Measurements from ENCODE around the gene SDR39U1. TPM values are rescaled to one million over a fixed set of nuclear protein-coding genes. Genes with fewer than 3 reads are reported as not detected.

Gene SDR39U1
- total RNA-seq, 5 donors from 2014 or later (not counting 1 experiment from before 2014, with no cell fraction given) = 79.6 to 154 (median 109) TPM

DNA sequence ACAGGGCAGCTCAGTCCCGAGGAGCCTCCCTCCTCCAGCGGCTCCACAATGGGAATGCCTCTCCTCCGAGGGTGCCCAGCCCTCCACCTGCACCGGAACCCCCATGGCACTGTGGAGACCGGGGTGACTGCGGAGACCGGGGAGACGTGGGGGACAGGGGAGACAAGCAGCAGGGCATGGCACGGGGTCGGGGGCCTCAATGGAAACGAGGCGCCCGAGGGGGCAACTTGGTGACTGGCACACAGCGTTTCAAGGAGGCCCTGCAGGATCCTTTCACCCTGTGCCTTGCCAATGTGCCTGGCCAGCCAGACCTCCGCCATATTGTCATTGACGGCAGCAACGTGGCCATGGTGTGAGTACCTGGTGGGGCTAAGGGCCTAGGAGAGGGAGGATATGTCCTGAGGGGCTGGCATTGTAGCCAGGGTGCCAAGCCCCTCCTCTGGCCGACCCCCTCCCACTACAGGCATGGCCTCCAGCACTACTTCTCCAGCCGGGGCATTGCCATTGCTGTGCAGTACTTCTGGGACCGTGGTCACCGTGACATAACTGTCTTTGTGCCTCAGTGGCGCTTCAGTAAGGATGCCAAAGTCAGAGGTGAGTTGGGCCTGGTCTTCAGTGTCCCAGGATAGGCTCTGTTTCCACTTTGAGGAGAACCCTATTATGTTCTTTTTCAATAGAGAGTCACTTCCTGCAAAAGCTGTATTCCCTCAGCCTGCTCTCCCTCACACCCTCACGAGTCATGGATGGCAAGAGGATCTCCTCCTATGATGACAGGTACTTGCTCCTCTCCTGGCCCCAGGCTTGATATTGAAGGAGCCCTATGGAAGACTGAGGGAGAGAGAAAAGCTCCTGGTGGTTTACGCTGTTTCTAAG, 10.1 kb downstream of the SDR39U1 start:
- H3K36me3 Mint-ChIP-seq = peaks cover 42% of the 10 kb centered on the region
- peak overlapping the region; percentile 98 for H3K27ac ChIP-seq (ENCODE audit: low read length)
- H3K9me3 Mint-ChIP-seq = no peaks in the 10 kb centered on the region
- H3K4me1 Mint-ChIP-seq = peaks cover 48 to 70% (median 57%) of the 10 kb centered on the region in 3 donors
- peaks cover 26 to 60% of the 10 kb centered on the region in 2 experiments for H3K4me1 ChIP-seq (ENCODE audit: control insufficient read depth in 1 of 2, extremely low read depth in 1 of 2, insufficient read depth in 2 of 2, low read length in 2 of 2)
- H3K27ac Mint-ChIP-seq = no peak overlapping the region
- ChIA-PET CTCF (interaction anchor here (0.5 to 3.5 kb wide), 35 partner anchors 8 to 1425 kb away, joined by 3 to 66 read pairs (median 5); partner anchors contain the start of genes SDR39U1 (in 2 of the 2), CHMP4A (in 1 of the 2), CIDEB (in 1 of the 2) and DCAF11 (in 1 of the 2)), POLR2A (interaction anchor here (0.7 to 3.0 kb wide), 5 partner anchors 9 to 190 kb away, joined by 3 to 27 read pairs (median 8); partner anchors contain the start of genes SDR39U1 (in 2 of the 2) and TINF2 (in 1 of the 2))
- no peaks in the 10 kb centered on the region for H3K27me3 ChIP-seq (replicated peaks in 1 of 2; ENCODE audit: control insufficient read depth in 2 of 2, extremely low read depth in 1 of 2, insufficient read depth in 2 of 2, low read length in 1 of 2)
- no peak overlapping the region for H3K4me3 ChIP-seq (ENCODE audit: control insufficient read depth in 1 of 2, extremely low read depth in 1 of 2, low read length in 1 of 2)
- 96% methylated on average over 18 of the region's 24 CpGs for WGBS (ENCODE audit: insufficient coverage)
- peak in 1 of 35 experiments; percentile 12 for DNase-seq
- no peaks in the 10 kb centered on the region for H3K9me3 ChIP-seq
- H3K4me3 Mint-ChIP-seq = peak overlapping the region in 1 of 3 donors; percentile 82
- ATAC-seq (replicated peaks in 1 of 4) = no peak
- H3K27me3 Mint-ChIP-seq = no peaks in the 10 kb centered on the region
- peaks cover 12 to 52% of the 10 kb centered on the region in 2 donors for H3K36me3 ChIP-seq (ENCODE audit: control insufficient read depth in 2 of 2, extremely low read depth in 1 of 2, insufficient read depth in 1 of 2, low read length in 1 of 2)

DNA sequence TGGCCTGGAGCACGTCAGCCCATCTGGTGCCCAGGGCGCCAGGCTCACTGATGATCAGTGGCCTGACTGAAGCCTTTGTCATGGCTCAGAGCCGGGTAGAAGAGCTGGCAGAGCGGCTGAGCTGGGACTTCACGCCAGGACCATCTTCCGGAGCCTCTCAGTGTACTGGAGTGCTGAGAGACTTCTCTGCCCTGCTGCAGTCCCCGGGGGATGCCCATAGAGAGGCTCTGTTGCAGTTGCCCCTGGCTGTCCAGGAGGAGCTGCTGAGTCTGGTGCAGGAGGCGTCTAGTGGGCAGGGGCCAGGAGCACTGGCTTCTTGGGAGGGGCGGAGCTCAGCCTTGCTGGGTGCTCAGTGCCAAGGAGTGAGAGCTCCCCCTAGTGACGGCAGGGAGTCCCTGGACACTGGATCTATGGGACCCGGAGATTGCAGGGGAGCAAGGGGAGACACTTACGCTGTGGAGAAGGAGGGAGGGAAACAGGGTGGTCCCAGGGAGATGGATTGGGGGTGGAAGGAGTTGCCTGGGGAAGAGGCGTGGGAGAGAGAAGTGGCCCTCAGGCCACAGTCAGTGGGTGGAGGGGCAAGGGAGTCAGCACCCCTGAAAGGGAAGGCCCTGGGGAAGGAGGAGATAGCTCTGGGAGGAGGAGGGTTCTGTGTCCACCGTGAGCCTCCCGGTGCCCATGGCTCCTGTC, 10.9 kb downstream of the SDR39U1 start:
- peak; percentile 69 to 95 (median 83) for DNase-seq
- Histone ChIP-seq H3K27ac (ENCODE audit: low read length) (peak overlapping the region; percentile 98), H3K27me3 (replicated peaks in 1 of 2; ENCODE audit: control insufficient read depth in 2 of 2, extremely low read depth in 1 of 2, insufficient read depth in 2 of 2, low read length in 1 of 2) (no peaks in the 10 kb centered on the region), H3K9me3 (no peaks in the 10 kb centered on the region), H3K4me1 (ENCODE audit: control insufficient read depth in 1 of 2, extremely low read depth in 1 of 2, insufficient read depth in 2 of 2, low read length in 2 of 2) (peaks cover 26 to 60% of the 10 kb centered on the region in 2 experiments), H3K4me3 (ENCODE audit: control insufficient read depth in 1 of 2, extremely low read depth in 1 of 2, low read length in 1 of 2) (peak overlapping the region in 1 of 2 donors; percentile 86), H3K36me3 (ENCODE audit: control insufficient read depth in 2 of 2, extremely low read depth in 1 of 2, insufficient read depth in 1 of 2, low read length in 1 of 2) (peaks cover 12 to 45% of the 10 kb centered on the region in 2 donors)
- Mint-ChIP-seq H3K27me3 (no peaks in the 10 kb centered on the region), H3K27ac (peak overlapping the region; percentile 95 to 96), H3K4me1 (peaks cover 44 to 70% (median 57%) of the 10 kb centered on the region in 3 donors), H3K4me3 (peak overlapping the region; percentile 82 to 93 (median 88)), H3K9me3 (no peaks in the 10 kb centered on the region), H3K36me3 (peaks cover 39% of the 10 kb centered on the region)
- ATAC-seq (replicated peaks in 1 of 4) = peak; percentile 43 to 59 (median 48)
- ChIA-PET POLR2A (interaction anchor here (0.7 to 3.0 kb wide), 6 partner anchors 9 to 189 kb away, joined by 3 to 27 read pairs (median 6); partner anchors contain the start of genes SDR39U1 (in 2 of the 2) and TINF2 (in 1 of the 2)), CTCF (interaction anchor here (0.5 to 3.5 kb wide), 47 partner anchors 8 to 1424 kb away, joined by 3 to 66 read pairs (median 4); partner anchors contain the start of genes NYNRIN (in 2 of the 2), SDR39U1 (in 2 of the 2), CHMP4A (in 1 of the 2) and CIDEB (in 1 of the 2))
- 48% methylated on average over 13 of the region's 15 CpGs for WGBS (ENCODE audit: insufficient coverage)

DNA sequence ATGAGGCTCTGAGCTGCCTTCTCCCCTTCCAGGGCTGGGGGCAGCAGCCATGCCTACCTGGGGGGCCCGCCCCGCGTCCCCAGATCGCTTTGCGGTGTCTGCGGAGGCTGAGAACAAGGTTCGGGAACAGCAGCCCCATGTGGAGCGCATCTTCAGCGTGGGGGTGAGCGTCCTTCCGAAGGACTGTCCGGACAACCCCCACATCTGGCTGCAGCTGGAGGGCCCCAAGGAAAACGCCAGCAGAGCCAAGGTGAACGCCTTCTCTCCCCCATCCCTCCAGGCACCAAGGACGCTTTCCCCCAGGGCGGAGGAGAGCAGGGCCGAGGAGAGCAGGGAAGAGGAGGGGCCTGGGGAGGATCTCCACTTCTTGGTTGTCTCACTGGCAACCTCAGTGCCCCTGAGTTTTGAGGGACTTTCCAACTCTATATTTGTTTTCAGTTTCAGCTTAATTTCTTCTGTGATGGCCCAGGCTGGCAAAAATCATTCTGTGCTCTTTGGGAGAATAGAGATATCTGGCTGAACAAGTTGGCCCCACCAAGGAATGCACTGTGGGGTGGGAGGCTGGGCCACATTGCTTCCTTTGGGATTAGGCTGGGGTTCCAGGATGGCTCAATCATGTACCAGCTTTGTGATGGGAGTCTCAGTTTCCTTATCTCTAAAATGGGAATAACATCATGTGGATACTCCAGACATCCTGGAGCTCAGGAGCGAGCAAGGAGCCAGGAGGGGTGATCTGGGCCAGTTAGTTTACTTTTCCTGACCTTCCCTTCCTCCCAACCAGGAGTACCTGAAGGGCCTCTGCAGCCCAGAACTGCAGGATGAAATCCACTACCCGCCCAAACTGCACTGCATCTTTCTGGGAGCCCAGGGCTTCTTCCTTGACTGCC, 11.7 kb downstream of the SDR39U1 start:
- ChIA-PET CTCF (interaction anchor here (0.6 to 3.5 kb wide), 48 partner anchors 7 to 322 kb away, joined by 3 to 66 read pairs (median 4); partner anchors contain the start of genes NYNRIN (in 2 of the 2), SDR39U1 (in 2 of the 2), CHMP4A (in 1 of the 2) and CIDEB (in 1 of the 2)), POLR2A (interaction anchor here (0.5 to 3.0 kb wide), 8 partner anchors 8 to 189 kb away, joined by 3 to 27 read pairs (median 6); partner anchors contain the start of genes SDR39U1 (in 2 of the 2) and TINF2 (in 1 of the 2))
- no peaks in the 10 kb centered on the region for H3K9me3 Mint-ChIP-seq
- Histone ChIP-seq H3K36me3 (ENCODE audit: control insufficient read depth in 2 of 2, extremely low read depth in 1 of 2, insufficient read depth in 1 of 2, low read length in 1 of 2) (peaks cover 12 to 37% of the 10 kb centered on the region in 2 donors), H3K27me3 (replicated peaks in 1 of 2; ENCODE audit: control insufficient read depth in 2 of 2, extremely low read depth in 1 of 2, insufficient read depth in 2 of 2, low read length in 1 of 2) (no peaks in the 10 kb centered on the region), H3K4me3 (ENCODE audit: control insufficient read depth in 1 of 2, extremely low read depth in 1 of 2, low read length in 1 of 2) (peak overlapping the region; percentile 83 to 86), H3K9me3 (no peaks in the 10 kb centered on the region), H3K4me1 (ENCODE audit: control insufficient read depth in 1 of 2, extremely low read depth in 1 of 2, insufficient read depth in 2 of 2, low read length in 2 of 2) (peaks cover 29 to 58% of the 10 kb centered on the region in 2 experiments), H3K27ac (ENCODE audit: low read length) (peak overlapping the region; percentile 98)
- peak overlapping the region; percentile 95 to 96 for H3K27ac Mint-ChIP-seq
- DNase-seq = peak in 32 of 35 experiments; percentile 27 to 83 (median 64)
- WGBS (ENCODE audit: insufficient coverage) = 14% methylated on average over 8 of the region's 19 CpGs
- peaks cover 35% of the 10 kb centered on the region for H3K36me3 Mint-ChIP-seq
- no peaks in the 10 kb centered on the region for H3K27me3 Mint-ChIP-seq
- peak in 3 of 4 experiments; percentile 14 to 60 (median 20) for ATAC-seq (replicated peaks in 1 of 4)
- H3K4me1 Mint-ChIP-seq = peaks cover 46 to 70% (median 60%) of the 10 kb centered on the region in 3 donors
- peak overlapping the region; percentile 82 to 93 (median 88) for H3K4me3 Mint-ChIP-seq

DNA sequence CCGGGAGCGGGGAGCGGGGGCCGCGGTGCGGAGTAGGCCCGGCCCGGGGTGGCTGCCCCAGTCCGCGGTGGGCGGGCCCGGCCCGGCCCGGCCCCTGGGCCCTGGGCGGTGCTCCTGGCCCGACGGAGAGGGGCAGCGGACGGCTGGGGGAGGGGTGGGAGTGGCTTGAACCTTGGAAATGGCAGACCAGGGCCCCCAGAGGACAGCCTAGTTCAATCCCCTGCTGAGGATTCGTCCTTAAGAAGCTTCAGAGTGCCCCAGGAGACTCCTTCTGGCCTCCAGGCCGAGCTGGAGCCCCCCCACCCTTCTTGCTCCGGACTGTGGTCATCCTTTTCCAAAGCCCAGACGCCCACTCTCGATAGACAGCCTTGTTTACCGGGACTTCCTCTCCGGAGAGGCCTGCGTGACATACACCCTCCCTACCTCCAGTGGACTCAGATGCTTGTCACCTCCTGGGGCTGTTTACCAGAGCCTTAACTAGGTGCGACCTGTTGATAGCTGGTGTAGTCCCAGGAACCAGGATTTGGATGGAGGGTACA, 12.4 kb downstream of the SDR39U1 start:
- peak; percentile 47 to 62 (median 56) for ATAC-seq (replicated peaks in 1 of 4)
- Mint-ChIP-seq H3K9me3 (no peaks in the 10 kb centered on the region), H3K4me3 (peak overlapping the region; percentile 82 to 93 (median 88)), H3K4me1 (peaks cover 51 to 70% (median 67%) of the 10 kb centered on the region in 3 donors), H3K36me3 (peaks cover 28% of the 10 kb centered on the region), H3K27ac (peak overlapping the region; percentile 95 to 96), H3K27me3 (no peaks in the 10 kb centered on the region)
- peaks cover 12 to 36% of the 10 kb centered on the region in 2 donors for H3K36me3 ChIP-seq (ENCODE audit: control insufficient read depth in 2 of 2, extremely low read depth in 1 of 2, insufficient read depth in 1 of 2, low read length in 1 of 2)
- ChIA-PET CTCF (interaction anchor here (0.6 to 3.5 kb wide), 16 partner anchors 10 to 1403 kb away, joined by 3 to 66 read pairs (median 6); partner anchors contain the start of genes SDR39U1 (in 2 of the 2), CIDEB (in 1 of the 2), NYNRIN (in 1 of the 2) and RABGGTA (in 1 of the 2)), POLR2A (interaction anchor here (0.5 to 3.0 kb wide), 9 partner anchors 8 to 296 kb away, joined by 3 to 27 read pairs (median 5); partner anchors contain the start of genes SDR39U1 (in 2 of the 2), RABGGTA (in 1 of the 2) and TINF2 (in 1 of the 2))
- peak overlapping the region; percentile 98 for H3K27ac ChIP-seq (ENCODE audit: low read length)
- peak in 29 of 35 experiments; percentile 20 to 71 (median 36) for DNase-seq
- peak overlapping the region; percentile 83 to 86 for H3K4me3 ChIP-seq (ENCODE audit: control insufficient read depth in 1 of 2, extremely low read depth in 1 of 2, low read length in 1 of 2)
- no peaks in the 10 kb centered on the region for H3K9me3 ChIP-seq
- H3K27me3 ChIP-seq (replicated peaks in 1 of 2; ENCODE audit: control insufficient read depth in 2 of 2, extremely low read depth in 1 of 2, insufficient read depth in 2 of 2, low read length in 1 of 2) = no peaks in the 10 kb centered on the region
- peaks cover 33 to 58% of the 10 kb centered on the region in 2 experiments for H3K4me1 ChIP-seq (ENCODE audit: control insufficient read depth in 1 of 2, extremely low read depth in 1 of 2, insufficient read depth in 2 of 2, low read length in 2 of 2)
- 0% methylated on average over 23 of the region's 28 CpGs for WGBS (ENCODE audit: insufficient coverage)
